ENCODE data around the gene C3orf18. TPM values are rescaled to one million over a fixed set of nuclear protein-coding genes. Genes with fewer than 3 reads are reported as not detected.

The C3orf18 gene
- total RNA-seq, 1 donor from 2014 or later: 13.0 TPM

DNA sequence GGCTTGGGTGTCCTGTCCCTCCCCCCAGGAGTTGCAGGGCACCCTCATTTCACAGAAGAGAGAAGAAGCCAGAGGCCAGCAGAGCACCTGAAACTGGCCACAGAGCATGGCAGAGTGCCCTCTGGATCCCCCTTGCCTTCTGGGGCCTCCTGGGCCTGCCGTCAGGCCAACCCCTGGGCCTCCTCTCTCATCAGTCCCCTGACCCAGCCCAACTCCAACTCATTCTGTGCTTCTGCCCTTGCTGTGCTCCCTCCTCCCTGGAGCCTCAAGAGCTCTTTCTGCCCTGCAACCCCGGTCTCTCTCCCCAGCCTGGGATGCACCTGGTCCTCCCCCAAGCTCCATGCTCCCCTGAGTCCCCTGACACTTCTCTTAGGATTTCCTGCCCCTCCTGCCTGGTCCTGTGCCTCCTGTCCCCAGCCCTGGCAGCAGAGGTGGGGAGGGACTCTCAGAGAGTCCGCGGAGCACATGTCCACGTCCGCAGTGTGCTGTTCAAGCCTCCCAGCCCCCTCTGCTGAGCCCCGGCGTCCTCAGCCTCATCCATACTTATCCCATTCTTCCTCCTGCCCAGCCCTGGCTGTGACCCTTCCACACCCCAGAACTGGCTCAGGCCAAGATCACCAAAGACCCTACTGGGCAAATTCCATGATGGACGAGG, 33.6 kb downstream of the C3orf18 start:
- H3K27ac Mint-ChIP-seq (ENCODE audit: unreplicated experiment): no peak overlapping the region
- H3K4me3 Mint-ChIP-seq (ENCODE audit: unreplicated experiment): no peak overlapping the region

DNA sequence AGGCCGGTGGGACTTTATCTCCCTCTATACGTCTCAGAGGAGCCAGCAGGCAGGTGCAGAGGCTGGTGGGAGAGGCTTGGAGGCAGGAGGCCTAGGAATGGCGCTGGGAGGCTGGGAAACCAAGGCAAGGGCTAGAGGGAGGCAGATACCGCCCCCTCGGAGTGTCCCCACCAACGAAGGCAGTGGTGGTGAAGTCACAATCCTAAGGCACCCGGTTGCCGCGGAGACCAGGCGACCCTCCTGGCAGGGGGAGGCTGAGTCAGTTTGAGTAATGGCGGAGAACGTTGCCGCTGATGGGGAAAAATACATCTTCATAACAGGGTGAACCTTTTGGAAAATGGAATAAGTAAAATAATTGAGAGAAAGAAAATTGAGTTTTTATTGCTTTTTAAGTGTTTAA, 34.2 kb downstream of the C3orf18 start:
- TF ChIP-seq, protein P1, sequence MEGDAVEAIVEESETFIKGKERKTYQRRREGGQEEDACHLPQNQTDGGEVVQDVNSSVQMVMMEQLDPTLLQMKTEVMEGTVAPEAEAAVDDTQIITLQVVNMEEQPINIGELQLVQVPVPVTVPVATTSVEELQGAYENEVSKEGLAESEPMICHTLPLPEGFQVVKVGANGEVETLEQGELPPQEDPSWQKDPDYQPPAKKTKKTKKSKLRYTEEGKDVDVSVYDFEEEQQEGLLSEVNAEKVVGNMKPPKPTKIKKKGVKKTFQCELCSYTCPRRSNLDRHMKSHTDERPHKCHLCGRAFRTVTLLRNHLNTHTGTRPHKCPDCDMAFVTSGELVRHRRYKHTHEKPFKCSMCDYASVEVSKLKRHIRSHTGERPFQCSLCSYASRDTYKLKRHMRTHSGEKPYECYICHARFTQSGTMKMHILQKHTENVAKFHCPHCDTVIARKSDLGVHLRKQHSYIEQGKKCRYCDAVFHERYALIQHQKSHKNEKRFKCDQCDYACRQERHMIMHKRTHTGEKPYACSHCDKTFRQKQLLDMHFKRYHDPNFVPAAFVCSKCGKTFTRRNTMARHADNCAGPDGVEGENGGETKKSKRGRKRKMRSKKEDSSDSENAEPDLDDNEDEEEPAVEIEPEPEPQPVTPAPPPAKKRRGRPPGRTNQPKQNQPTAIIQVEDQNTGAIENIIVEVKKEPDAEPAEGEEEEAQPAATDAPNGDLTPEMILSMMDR (IDR thresholded peaks at IDR 0.05; ENCODE audit: partially characterized antibody, unreplicated experiment): no peak
- Mint-ChIP-seq H3K27ac (ENCODE audit: unreplicated experiment) (no peak overlapping the region), H3K36me3 (ENCODE audit: unreplicated experiment) (no peaks in the 10 kb centered on the region), H3K27me3 (ENCODE audit: unreplicated experiment) (peaks cover 18% of the 10 kb centered on the region), H3K4me1 (ENCODE audit: low read depth, unreplicated experiment) (peaks cover 26% of the 10 kb centered on the region), H3K9me3 (ENCODE audit: unreplicated experiment) (peaks cover 10% of the 10 kb centered on the region), H3K4me3 (ENCODE audit: unreplicated experiment) (no peak overlapping the region)
- no peak for DNase-seq

More for the DNA sequence above, 33.6 kb downstream of the C3orf18 start:
- DNase-seq: no peak
- H3K27me3 Mint-ChIP-seq (ENCODE audit: unreplicated experiment): peaks cover 21% of the 10 kb centered on the region
- peaks cover 26% of the 10 kb centered on the region for H3K4me1 Mint-ChIP-seq (ENCODE audit: low read depth, unreplicated experiment)
- peaks cover 13% of the 10 kb centered on the region for H3K9me3 Mint-ChIP-seq (ENCODE audit: unreplicated experiment)
- no peaks in the 10 kb centered on the region for H3K36me3 Mint-ChIP-seq (ENCODE audit: unreplicated experiment)
- TF ChIP-seq, protein P1 (IDR thresholded peaks at IDR 0.05; ENCODE audit: partially characterized antibody, unreplicated experiment): no peak

DNA sequence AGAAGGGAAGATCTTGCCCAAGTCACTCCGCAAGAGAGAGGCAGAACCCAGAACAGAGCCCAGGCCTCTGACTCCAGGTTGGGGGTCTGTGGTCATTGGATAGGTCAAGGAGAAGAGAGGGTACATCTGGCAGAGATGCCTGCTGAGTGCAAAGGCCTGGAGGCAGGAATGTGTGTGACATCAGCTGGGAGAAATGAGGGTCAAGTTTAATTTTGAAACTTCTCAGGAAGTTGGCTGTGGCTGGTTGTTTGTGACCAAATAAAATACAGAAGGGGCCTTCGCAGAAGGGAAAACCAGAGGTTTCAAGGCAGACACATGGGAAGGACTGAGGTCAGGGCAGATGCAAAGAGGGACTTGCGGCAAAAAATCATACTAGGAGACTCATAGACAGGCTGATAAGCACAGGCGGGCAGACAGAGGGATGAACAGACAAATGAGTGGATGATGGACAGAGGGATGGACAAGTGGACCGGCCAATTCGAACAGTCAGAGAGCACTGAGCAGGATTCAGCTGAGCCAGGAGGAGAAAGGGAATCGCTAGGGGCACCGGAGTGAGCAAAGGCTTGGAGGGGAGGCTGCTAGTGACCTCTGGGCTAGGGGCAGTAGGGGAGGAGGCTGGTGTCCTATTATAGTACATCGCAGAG, 35.4 kb downstream of the C3orf18 start:
- Mint-ChIP-seq H3K4me1 (ENCODE audit: low read depth, unreplicated experiment) (peaks cover 26% of the 10 kb centered on the region), H3K9me3 (ENCODE audit: unreplicated experiment) (peaks cover 10% of the 10 kb centered on the region), H3K4me3 (ENCODE audit: unreplicated experiment) (no peak overlapping the region), H3K27me3 (ENCODE audit: unreplicated experiment) (peaks cover 17% of the 10 kb centered on the region), H3K36me3 (ENCODE audit: unreplicated experiment) (no peaks in the 10 kb centered on the region), H3K27ac (ENCODE audit: unreplicated experiment) (peak overlapping the region; percentile 5)
- TF ChIP-seq, protein P1 (IDR thresholded peaks at IDR 0.05; ENCODE audit: partially characterized antibody, unreplicated experiment): no peak
- DNase-seq: no peak

DNA sequence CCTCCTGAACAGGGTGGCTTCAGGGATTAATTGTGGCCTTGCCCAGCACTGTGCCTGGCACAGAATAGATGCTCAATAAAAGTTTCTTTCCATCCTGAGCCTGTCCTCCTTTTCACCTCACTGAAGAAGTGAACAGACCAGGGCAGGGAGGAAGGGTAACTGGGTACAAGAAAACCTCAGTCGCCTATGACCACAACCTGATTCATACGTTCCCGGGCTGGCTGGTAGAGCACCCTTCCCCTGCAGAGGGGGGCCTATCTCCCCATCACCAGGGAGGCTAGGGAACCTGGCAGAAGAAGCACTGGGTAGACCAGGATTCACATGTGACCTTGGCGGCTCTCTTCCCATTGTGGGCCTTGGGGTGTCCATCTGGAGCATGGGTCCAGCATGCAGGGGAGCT, 36.3 kb downstream of the C3orf18 start:
- H3K27ac Mint-ChIP-seq (ENCODE audit: unreplicated experiment): no peak overlapping the region
- H3K4me1 Mint-ChIP-seq (ENCODE audit: low read depth, unreplicated experiment): peaks cover 26% of the 10 kb centered on the region
- TF ChIP-seq, protein P1 (IDR thresholded peaks at IDR 0.05; ENCODE audit: partially characterized antibody, unreplicated experiment): no peak
- H3K27me3 Mint-ChIP-seq (ENCODE audit: unreplicated experiment): peaks cover 16% of the 10 kb centered on the region
- no peak for DNase-seq
- H3K36me3 Mint-ChIP-seq (ENCODE audit: unreplicated experiment): no peaks in the 10 kb centered on the region
- H3K4me3 Mint-ChIP-seq (ENCODE audit: unreplicated experiment): no peak overlapping the region
- peaks cover 10% of the 10 kb centered on the region for H3K9me3 Mint-ChIP-seq (ENCODE audit: unreplicated experiment)

All from glutamatergic neuron (in vitro differentiated cells).